Endometrium (tissue), 2 donors: Measurements from ENCODE around the gene ARHGAP19.

Source experiments
- FAIRE-seq: peaks from 2 replicates; lab custom pipeline; 2012; peaks lifted over from hg19 to GRCh38; lab: Jason Lieb, UNC
- donor health status: control.
- donor health status: control.

ARHGAP19 gene

GRCh38 chr10:97192952-97193435, 99.4 kb downstream of the ARHGAP19 start:
- FAIRE-seq = no peak

GRCh38 chr10:97190450-97190849, 102.0 kb downstream of the ARHGAP19 start:
- no peak for FAIRE-seq

GRCh38 chr10:97188261-97188711, 104.2 kb downstream of the ARHGAP19 start:
- no peak for FAIRE-seq

GRCh38 chr10:97186911-97187310, 105.5 kb downstream of the ARHGAP19 start:
- FAIRE-seq = no peak

GRCh38 chr10:97185326-97186058, 106.9 kb downstream of the ARHGAP19 start, which contains the start of gene SLIT1:
Gene SLIT1, minus strand, starts transcription at chr10:97185959. Its CDS starts 285 bp downstream, at chr10:97185674.
- FAIRE-seq = no peak

GRCh38 chr10:97184971-97185325, 107.5 kb downstream of the ARHGAP19 start:
- no peak for FAIRE-seq

- no peak for FAIRE-seq
Measured at GRCh38 chr10:97183314-97183713, 109.1 kb downstream of the ARHGAP19 start.

GRCh38 chr10:97182288-97182990, 110.0 kb downstream of the ARHGAP19 start:
- FAIRE-seq = no peak

GRCh38 chr10:97180986-97181385, 111.5 kb downstream of the ARHGAP19 start:
- no peak for FAIRE-seq

GRCh38 chr10:97180363-97180755, 112.1 kb downstream of the ARHGAP19 start:
- no peak for FAIRE-seq

- FAIRE-seq = no peak
Measured at GRCh38 chr10:97179731-97180362, 112.6 kb downstream of the ARHGAP19 start.

- FAIRE-seq = no peak
Measured at GRCh38 chr10:97179311-97179710, 113.1 kb downstream of the ARHGAP19 start.

GRCh38 chr10:97178074-97178473, 114.4 kb downstream of the ARHGAP19 start:
- no peak for FAIRE-seq

GRCh38 chr10:97176226-97176625, 116.2 kb downstream of the ARHGAP19 start:
- no peak for FAIRE-seq

GRCh38 chr10:97175586-97175985, 116.9 kb downstream of the ARHGAP19 start:
- FAIRE-seq = no peak

- FAIRE-seq = no peak
Measured at GRCh38 chr10:97174941-97175340, 117.5 kb downstream of the ARHGAP19 start.

- FAIRE-seq = no peak
Measured at GRCh38 chr10:97174276-97174775, 118.1 kb downstream of the ARHGAP19 start.

- FAIRE-seq = no peak
Measured at GRCh38 chr10:97173036-97173435, 119.4 kb downstream of the ARHGAP19 start.
